Type B pancreatic cell (in vitro differentiated cells): ENCODE results near the gene ZNF91. TPM values are rescaled to one million over a fixed set of nuclear protein-coding genes. Genes with fewer than 3 reads are reported as not detected.
"Not testable (repeated sequence)": the region's sequence is repeated elsewhere in the genome, so short reads cannot be mapped to it uniquely, and the experiment has no call there.

Experiments
- DNase-seq: peaks from one replicate; pipeline ENCODE4 v3.0.0; 2021; ENCODE audit warnings: mixed read lengths; ENCODE audit not compliant: unreplicated experiment; ENCODE audit errors: extremely low spot score
- H3K27ac Mint-ChIP-seq: 2 replicates; pipeline ENCODE4 v1.8.0; 2021; ENCODE audit warnings: mild to moderate bottlenecking, mixed read lengths
- H3K27me3 Mint-ChIP-seq: 2 replicates; pipeline ENCODE4 v1.8.0; 2021; ENCODE audit warnings: mixed read lengths
- H3K36me3 Mint-ChIP-seq: 2 replicates; pipeline ENCODE4 v1.8.0; 2021; ENCODE audit warnings: mixed read lengths
- H3K4me1 Mint-ChIP-seq: one replicate; pipeline ENCODE4 v1.8.0; 2021; ENCODE audit warnings: mixed read lengths; ENCODE audit not compliant: unreplicated experiment
- H3K4me3 Mint-ChIP-seq: 2 replicates; pipeline ENCODE4 v1.8.0; 2021; ENCODE audit warnings: mild to moderate bottlenecking, mixed read lengths
- H3K9me3 Mint-ChIP-seq: 2 replicates; pipeline ENCODE4 v1.8.0; 2021; ENCODE audit warnings: mixed read lengths
- CTCF ChIP-seq: fragments of 200-600 bp; sonication (generic); conservative IDR thresholded peaks from 2 replicates; pipeline ENCODE4 v1.5.0; 2021; ENCODE audit warnings: antibody characterized with exemption, mild to moderate bottlenecking
- total RNA-seq: library from RNA; stranded (reverse); gene quantifications from 2 replicates; pipeline ENCODE4 v1.2.1, GENCODE V29; 2021; ENCODE audit warnings: low replicate concordance

ZNF91 gene
- total RNA-seq, 1 donor from 2014 or later, result 89.6 TPM

GRCh38 chr19:23377276-23377675 lies 18.0 kb downstream of the ZNF91 start:
- peaks cover 70% of the 10 kb centered on the region for H3K36me3 Mint-ChIP-seq
- no peak for DNase-seq

DNA sequence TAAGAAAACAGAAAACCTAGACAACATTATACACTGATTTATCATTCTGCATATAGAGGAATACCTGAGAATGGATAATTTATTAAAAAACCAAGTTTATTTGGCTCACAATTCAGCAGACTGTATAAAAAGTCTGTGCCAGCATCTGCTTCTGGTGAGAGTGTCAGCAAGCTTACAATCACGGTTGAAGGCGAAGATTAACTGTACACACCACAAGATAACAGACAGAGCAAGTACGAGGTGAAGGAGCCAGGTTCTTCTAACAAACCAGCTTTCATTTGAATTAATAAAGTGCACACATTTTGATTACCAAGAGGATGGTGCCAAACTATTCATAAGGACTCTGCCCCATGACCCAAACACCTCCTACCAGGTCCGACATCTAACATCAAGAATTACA lies 28.8 kb downstream of the ZNF91 start:
- Mint-ChIP-seq H3K36me3 (peaks cover 60% of the 10 kb centered on the region), H3K4me3 (no peak overlapping the region), H3K4me1 (no peaks in the 10 kb centered on the region), H3K9me3 (peaks cover 2% of the 10 kb centered on the region), H3K27ac (no peak overlapping the region), H3K27me3 (no peaks in the 10 kb centered on the region)
- no peak for DNase-seq
- no peak for TF ChIP-seq CTCF

More at GRCh38 chr19:23377276-23377675, 18.0 kb downstream of the ZNF91 start:
- Mint-ChIP-seq H3K27me3 (no peaks in the 10 kb centered on the region), H3K4me3 (no peak overlapping the region), H3K27ac (no peak overlapping the region), H3K9me3 (peaks cover 19% of the 10 kb centered on the region), H3K4me1 (no peaks in the 10 kb centered on the region)
- TF ChIP-seq CTCF, result no peak

GRCh38 chr19:23366031-23366430 lies 29.2 kb downstream of the ZNF91 start:
- H3K27me3 Mint-ChIP-seq, H3K9me3 Mint-ChIP-seq, DNase-seq, H3K4me3 Mint-ChIP-seq, H3K27ac Mint-ChIP-seq, H3K4me1 Mint-ChIP-seq: not testable (repeated sequence)
- peaks cover 60% of the 10 kb centered on the region for H3K36me3 Mint-ChIP-seq

- TF ChIP-seq CTCF, result no peak
- Mint-ChIP-seq H3K9me3 (peaks cover 6% of the 10 kb centered on the region), H3K27me3 (no peaks in the 10 kb centered on the region), H3K4me1 (no peaks in the 10 kb centered on the region), H3K4me3 (no peak overlapping the region), H3K36me3 (peaks cover 62% of the 10 kb centered on the region), H3K27ac (no peak overlapping the region)
- DNase-seq, result no peak
These were observed 30.0 kb downstream of the ZNF91 start for GRCh38 chr19:23365222-23365621.

DNA sequence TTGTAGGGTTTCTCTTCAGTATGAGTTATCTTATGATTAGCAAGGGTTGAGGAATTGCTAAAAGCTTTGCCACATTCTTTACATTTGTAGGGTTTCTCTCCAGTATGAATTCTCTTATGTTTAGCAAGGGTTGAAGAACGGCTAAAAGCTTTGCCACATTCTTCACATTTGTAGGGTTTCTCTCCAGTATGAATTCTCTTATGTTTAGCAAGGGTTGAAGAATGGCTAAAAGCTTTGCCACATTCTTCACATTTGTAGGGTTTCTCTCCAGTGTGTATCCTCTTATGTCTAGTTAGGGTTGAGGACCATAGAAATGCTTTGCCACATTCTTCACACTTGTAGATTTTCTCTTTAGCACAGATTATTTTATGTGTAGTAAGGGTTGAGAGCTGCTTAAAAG lies 33.4 kb downstream of the ZNF91 start:
- not testable (repeated sequence) for DNase-seq, H3K4me1 Mint-ChIP-seq, H3K4me3 Mint-ChIP-seq, H3K27me3 Mint-ChIP-seq, H3K27ac Mint-ChIP-seq
- peaks cover 14% of the 10 kb centered on the region for H3K9me3 Mint-ChIP-seq
- peaks cover 70% of the 10 kb centered on the region for H3K36me3 Mint-ChIP-seq

GRCh38 chr19:23351806-23352205 lies 43.5 kb downstream of the ZNF91 start:
- Mint-ChIP-seq H3K27me3 (no peaks in the 10 kb centered on the region), H3K9me3 (peaks cover 44% of the 10 kb centered on the region), H3K27ac (no peak overlapping the region), H3K36me3 (peaks cover 94% of the 10 kb centered on the region), H3K4me1 (no peaks in the 10 kb centered on the region), H3K4me3 (no peak overlapping the region)
- TF ChIP-seq CTCF, result no peak
- no peak for DNase-seq

GRCh38 chr19:23346696-23347095 lies 48.6 kb downstream of the ZNF91 start:
- H3K27ac Mint-ChIP-seq, result no peak overlapping the region
- H3K9me3 Mint-ChIP-seq, result peaks cover 37% of the 10 kb centered on the region
- no peak overlapping the region for H3K4me3 Mint-ChIP-seq
- no peaks in the 10 kb centered on the region for H3K27me3 Mint-ChIP-seq
- DNase-seq, result no peak
- peaks cover 94% of the 10 kb centered on the region for H3K36me3 Mint-ChIP-seq
- TF ChIP-seq CTCF, result no peak
- H3K4me1 Mint-ChIP-seq, result no peaks in the 10 kb centered on the region
